Mesothelial cell of epicardium (in vitro differentiated cells): Measurements from ENCODE around the gene MADD. TPM values are rescaled to one million over a fixed set of nuclear protein-coding genes. Genes with fewer than 3 reads are reported as not detected.

Experiments used
- DNase-seq, 2 experiments: peaks; one replicate each; pipeline ENCODE4 v3.0.0; 2021; ENCODE audit warnings: low spot score in 2 of 2; ENCODE audit not compliant: unreplicated experiment in 2 of 2
- H3K27ac Mint-ChIP-seq: 2 replicates; pipeline ENCODE4 v1.8.0; 2021; ENCODE audit warnings: mixed read lengths
- H3K27me3 Mint-ChIP-seq: 2 replicates; pipeline ENCODE4 v1.8.0; 2021; ENCODE audit warnings: low read depth, mixed read lengths
- H3K36me3 Mint-ChIP-seq: 2 replicates; pipeline ENCODE4 v1.8.0; 2021; ENCODE audit warnings: mixed read lengths
- H3K4me1 Mint-ChIP-seq: 2 replicates; pipeline ENCODE4 v1.8.0; 2021; ENCODE audit warnings: mixed read lengths
- H3K4me3 Mint-ChIP-seq: 2 replicates; pipeline ENCODE4 v1.8.0; 2021; ENCODE audit warnings: mild to moderate bottlenecking, moderate library complexity, mixed read lengths
- H3K9me3 Mint-ChIP-seq: 2 replicates; pipeline ENCODE4 v1.8.0; 2021; ENCODE audit warnings: mixed read lengths
- total RNA-seq: library from RNA; stranded (reverse); gene quantifications from 3 replicates; pipeline ENCODE4 v1.2.1, GENCODE V29; 2021
- TF ChIP-seq, protein P1 (sequence below): fragments of 200-600 bp; sonication (generic); IDR thresholded peaks from one replicate; pipeline ENCODE4 v1.5.0; 2021; ENCODE audit warnings: antibody characterized with exemption; ENCODE audit not compliant: unreplicated experiment

Gene MADD
- total RNA-seq, 1 donor from 2014 or later, result 71.2 TPM

DNA sequence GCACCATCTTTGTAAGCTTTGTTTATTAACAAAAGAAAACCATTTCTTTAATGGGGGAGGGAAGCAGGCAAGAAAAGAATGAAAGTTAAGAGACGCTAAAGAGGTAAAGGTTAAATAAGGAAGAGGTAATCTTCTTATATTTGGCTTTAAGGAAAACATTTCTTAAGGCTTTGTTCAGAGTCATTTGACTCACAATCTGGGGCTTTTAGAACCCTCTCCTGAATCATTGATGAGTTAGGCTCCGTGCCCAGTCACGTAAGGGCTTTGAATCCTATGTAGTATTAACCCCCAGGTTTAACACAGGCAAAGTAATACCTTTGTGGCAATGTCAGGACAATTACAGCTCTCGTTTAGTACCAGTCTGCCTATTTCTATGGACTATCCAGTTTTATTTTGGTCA is 26.1 kb downstream of the MADD start:
- no peaks in the 10 kb centered on the region for H3K4me1 Mint-ChIP-seq
- H3K4me3 Mint-ChIP-seq, result no peak overlapping the region
- H3K27ac Mint-ChIP-seq, result no peak overlapping the region
- DNase-seq, result no peak
- peaks cover 25% of the 10 kb centered on the region for H3K9me3 Mint-ChIP-seq
- TF ChIP-seq, protein P1, sequence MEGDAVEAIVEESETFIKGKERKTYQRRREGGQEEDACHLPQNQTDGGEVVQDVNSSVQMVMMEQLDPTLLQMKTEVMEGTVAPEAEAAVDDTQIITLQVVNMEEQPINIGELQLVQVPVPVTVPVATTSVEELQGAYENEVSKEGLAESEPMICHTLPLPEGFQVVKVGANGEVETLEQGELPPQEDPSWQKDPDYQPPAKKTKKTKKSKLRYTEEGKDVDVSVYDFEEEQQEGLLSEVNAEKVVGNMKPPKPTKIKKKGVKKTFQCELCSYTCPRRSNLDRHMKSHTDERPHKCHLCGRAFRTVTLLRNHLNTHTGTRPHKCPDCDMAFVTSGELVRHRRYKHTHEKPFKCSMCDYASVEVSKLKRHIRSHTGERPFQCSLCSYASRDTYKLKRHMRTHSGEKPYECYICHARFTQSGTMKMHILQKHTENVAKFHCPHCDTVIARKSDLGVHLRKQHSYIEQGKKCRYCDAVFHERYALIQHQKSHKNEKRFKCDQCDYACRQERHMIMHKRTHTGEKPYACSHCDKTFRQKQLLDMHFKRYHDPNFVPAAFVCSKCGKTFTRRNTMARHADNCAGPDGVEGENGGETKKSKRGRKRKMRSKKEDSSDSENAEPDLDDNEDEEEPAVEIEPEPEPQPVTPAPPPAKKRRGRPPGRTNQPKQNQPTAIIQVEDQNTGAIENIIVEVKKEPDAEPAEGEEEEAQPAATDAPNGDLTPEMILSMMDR, result no peak
- no peaks in the 10 kb centered on the region for H3K27me3 Mint-ChIP-seq
- peaks cover 62% of the 10 kb centered on the region for H3K36me3 Mint-ChIP-seq

DNA sequence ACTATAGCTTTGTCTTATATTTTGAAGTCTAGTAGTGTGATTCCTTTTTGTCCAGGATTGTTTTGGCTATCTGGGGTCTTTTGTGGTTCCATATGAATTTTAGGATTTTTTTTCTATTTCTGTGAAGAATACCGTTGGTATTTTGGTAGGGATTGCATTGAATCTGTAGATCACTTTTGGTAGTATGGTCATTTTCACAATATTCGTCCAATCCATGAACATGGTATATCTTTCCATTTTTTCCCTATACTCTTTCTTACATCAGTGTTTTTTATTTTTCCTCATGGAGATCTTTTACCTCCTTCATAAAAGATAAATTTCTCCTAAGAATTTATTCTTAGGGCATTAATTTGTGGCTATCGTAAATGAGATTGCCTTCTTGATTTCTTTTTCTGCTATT is 29.1 kb downstream of the MADD start:
- H3K9me3 Mint-ChIP-seq, result peaks cover 46% of the 10 kb centered on the region
- no peak overlapping the region for H3K4me3 Mint-ChIP-seq
- H3K27me3 Mint-ChIP-seq, result no peaks in the 10 kb centered on the region
- peaks cover 75% of the 10 kb centered on the region for H3K36me3 Mint-ChIP-seq
- DNase-seq, result no peak
- H3K4me1 Mint-ChIP-seq, result no peaks in the 10 kb centered on the region
- no peak overlapping the region for H3K27ac Mint-ChIP-seq
- TF ChIP-seq, protein P1, result no peak

DNA sequence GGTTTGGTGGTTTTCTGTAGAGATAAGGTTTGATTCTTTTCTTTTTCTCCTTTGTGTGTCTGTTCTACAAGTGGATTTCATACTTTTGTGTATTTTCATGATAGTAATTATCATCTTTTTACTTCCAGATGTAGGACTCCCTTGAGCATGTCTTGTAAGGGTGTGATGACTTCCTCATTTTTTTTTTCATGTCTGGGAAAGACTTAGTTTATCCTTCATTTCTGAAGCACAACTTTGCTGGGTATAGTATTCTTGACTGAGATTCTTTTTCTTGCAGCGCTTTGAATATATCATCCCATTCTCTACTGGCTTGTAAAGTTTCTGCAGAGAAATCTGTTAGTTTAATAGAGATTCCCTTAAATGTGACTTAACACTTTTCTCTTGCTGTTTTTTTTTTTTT is 32.9 kb downstream of the MADD start:
- Mint-ChIP-seq H3K27ac (no peak overlapping the region), H3K27me3 (no peaks in the 10 kb centered on the region), H3K4me1 (no peaks in the 10 kb centered on the region), H3K9me3 (peaks cover 46% of the 10 kb centered on the region), H3K4me3 (no peak overlapping the region), H3K36me3 (peaks cover 67% of the 10 kb centered on the region)
- TF ChIP-seq, protein P1, result no peak
- DNase-seq, result no peak

DNA sequence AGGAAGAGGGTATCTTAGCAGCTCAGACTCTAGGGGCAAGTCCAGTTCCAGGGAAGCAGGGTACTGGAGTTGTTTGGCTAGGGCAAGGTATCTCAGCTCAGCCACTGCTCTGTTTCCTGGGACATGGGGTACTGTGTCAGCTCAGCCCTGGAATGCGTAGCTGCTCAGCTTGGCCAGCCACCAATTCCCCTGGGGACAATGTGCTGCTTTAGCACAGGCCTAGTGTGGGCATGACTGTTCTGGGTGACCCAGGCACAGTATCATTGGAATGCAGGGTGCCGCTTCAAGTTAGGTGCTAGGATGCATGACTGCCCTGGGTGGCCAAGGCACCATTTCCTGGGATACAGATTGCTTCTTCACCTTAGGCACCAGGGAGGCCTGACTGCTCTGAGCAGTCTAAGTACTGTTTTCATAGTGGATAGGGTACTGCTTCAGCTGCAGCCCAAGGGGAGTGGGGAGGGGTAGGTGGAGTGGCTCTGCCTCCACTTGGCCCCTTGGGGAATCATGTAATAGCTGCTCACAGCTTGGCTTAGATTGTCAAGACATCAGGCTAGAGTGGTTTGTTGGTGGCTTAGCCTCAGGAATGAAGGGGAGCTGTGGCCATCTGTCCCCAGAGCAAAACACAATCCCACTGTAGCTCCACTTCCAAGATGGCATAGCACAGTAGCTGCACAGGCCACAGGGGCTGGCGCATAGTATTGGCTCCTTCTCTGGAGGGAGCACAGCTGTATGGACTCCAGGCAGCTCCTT is 36.0 kb downstream of the MADD start:
- H3K9me3 Mint-ChIP-seq, result peaks cover 22% of the 10 kb centered on the region
- H3K36me3 Mint-ChIP-seq, result peaks cover 58% of the 10 kb centered on the region
- TF ChIP-seq, protein P1, result no peak
- DNase-seq, result no peak
- no peaks in the 10 kb centered on the region for H3K4me1 Mint-ChIP-seq
- H3K4me3 Mint-ChIP-seq, result no peak overlapping the region
- H3K27ac Mint-ChIP-seq, result no peak overlapping the region
- no peaks in the 10 kb centered on the region for H3K27me3 Mint-ChIP-seq

DNA sequence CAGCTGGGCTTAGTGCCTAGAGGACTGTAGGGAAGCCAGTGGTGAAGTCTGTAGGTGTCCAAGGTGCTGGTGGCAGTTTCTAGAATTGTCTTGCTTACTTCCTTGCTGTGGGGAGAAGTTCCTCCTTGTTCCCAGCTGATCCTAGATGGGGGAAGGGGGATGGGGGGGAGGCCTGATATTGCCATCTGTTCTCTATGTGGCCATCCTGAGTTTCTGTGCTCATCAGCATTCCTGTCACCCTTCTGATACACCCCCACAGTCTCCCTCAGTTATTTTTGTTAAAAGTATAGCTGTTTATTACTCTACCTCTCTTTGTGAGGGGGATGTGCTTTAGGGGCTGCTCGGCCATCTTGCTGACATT is 36.5 kb downstream of the MADD start:
- no peak for DNase-seq
- H3K27ac Mint-ChIP-seq, result no peak overlapping the region

More for the DNA sequence above, 36.5 kb downstream of the MADD start:
- Mint-ChIP-seq H3K4me3 (no peak overlapping the region), H3K9me3 (peaks cover 18% of the 10 kb centered on the region), H3K4me1 (no peaks in the 10 kb centered on the region), H3K36me3 (peaks cover 55% of the 10 kb centered on the region), H3K27me3 (no peaks in the 10 kb centered on the region)
- TF ChIP-seq, protein P1, result no peak
